ENCODE measurements around the gene KLHL2.
A peak's percentile ranks its signal among the peaks of the same experiment; 100 is the strongest.

KLHL2 gene

DNA sequence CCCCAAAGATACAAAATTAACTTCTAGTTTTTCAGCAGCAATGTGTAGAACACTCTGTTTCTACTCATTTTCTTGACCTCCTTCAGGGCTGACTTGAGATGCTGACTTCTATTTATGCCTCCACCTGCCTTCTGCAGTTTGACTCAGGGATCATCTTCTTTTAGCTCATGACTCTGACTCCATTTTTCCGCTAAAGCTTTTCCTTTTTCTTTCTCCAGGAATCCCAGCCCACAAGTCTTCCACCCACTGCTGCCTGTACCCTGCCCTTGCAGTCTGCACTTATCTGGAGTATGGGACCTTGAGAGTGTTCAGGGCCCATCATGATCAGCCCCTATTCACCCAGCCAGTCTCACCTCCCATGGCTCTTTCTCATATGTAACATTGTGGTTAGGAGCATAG lies 14.9 kb upstream of the KLHL2 start:
- no peak overlapping the region for H3K4me3 ChIP-seq (ENCODE audit: control insufficient read depth, low read depth, low read length)
- TF ChIP-seq, protein P1, sequence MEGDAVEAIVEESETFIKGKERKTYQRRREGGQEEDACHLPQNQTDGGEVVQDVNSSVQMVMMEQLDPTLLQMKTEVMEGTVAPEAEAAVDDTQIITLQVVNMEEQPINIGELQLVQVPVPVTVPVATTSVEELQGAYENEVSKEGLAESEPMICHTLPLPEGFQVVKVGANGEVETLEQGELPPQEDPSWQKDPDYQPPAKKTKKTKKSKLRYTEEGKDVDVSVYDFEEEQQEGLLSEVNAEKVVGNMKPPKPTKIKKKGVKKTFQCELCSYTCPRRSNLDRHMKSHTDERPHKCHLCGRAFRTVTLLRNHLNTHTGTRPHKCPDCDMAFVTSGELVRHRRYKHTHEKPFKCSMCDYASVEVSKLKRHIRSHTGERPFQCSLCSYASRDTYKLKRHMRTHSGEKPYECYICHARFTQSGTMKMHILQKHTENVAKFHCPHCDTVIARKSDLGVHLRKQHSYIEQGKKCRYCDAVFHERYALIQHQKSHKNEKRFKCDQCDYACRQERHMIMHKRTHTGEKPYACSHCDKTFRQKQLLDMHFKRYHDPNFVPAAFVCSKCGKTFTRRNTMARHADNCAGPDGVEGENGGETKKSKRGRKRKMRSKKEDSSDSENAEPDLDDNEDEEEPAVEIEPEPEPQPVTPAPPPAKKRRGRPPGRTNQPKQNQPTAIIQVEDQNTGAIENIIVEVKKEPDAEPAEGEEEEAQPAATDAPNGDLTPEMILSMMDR (conservative IDR thresholded peaks at IDR 0.05; ENCODE audit: control insufficient read depth, insufficient read depth, low read depth, low read length), result no peak
- no peak for DNase-seq (ENCODE audit: low read depth)

- no peak overlapping the region for H3K4me3 ChIP-seq (ENCODE audit: control insufficient read depth, low read depth, low read length)
- TF ChIP-seq, protein P1 (conservative IDR thresholded peaks at IDR 0.05; ENCODE audit: control insufficient read depth, insufficient read depth, low read depth, low read length), result no peak
These were observed 14.4 kb upstream of the KLHL2 start for GRCh38 chr4:165192956-165193355.

GRCh38 chr4:165194368-165194767 lies 13.0 kb upstream of the KLHL2 start:
- TF ChIP-seq, protein P1 (conservative IDR thresholded peaks at IDR 0.05; ENCODE audit: control insufficient read depth, insufficient read depth, low read depth, low read length), result no peak
- no peak for DNase-seq (ENCODE audit: low read depth)
- H3K4me3 ChIP-seq (ENCODE audit: control insufficient read depth, low read depth, low read length), result no peak overlapping the region

More at GRCh38 chr4:165192956-165193355, 14.4 kb upstream of the KLHL2 start:
- DNase-seq (ENCODE audit: low read depth), result no peak

GRCh38 chr4:165198329-165198728 lies 9.0 kb upstream of the KLHL2 start:
- TF ChIP-seq, protein P1 (conservative IDR thresholded peaks at IDR 0.05; ENCODE audit: control insufficient read depth, insufficient read depth, low read depth, low read length), result no peak
- H3K4me3 ChIP-seq (ENCODE audit: control insufficient read depth, low read depth, low read length), result no peak overlapping the region
- DNase-seq (ENCODE audit: low read depth), result no peak

GRCh38 chr4:165199286-165199685 lies 8.1 kb upstream of the KLHL2 start:
- TF ChIP-seq, protein P1 (conservative IDR thresholded peaks at IDR 0.05; ENCODE audit: control insufficient read depth, insufficient read depth, low read depth, low read length), result no peak
- DNase-seq (ENCODE audit: low read depth), result no peak
- no peak overlapping the region for H3K4me3 ChIP-seq (ENCODE audit: control insufficient read depth, low read depth, low read length)

DNA sequence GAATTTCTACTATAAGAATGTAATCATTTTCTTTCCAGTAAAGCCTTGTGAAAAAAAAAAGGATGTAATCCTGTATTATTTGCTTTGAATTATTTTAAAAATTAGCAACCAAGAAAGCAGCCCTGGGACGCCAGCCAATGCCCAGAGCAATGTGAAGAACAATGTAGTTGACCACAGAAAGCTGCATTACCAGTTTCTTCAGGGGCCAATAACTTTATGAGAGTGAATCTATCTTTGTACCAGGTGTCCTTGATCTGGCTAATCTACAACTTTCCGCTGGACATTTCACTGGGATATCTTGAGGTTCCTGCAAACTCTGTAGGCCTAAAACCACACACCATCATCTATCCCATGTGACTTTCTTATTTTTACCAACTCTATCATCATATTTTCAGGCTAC lies 7.6 kb upstream of the KLHL2 start:
- H3K4me3 ChIP-seq (ENCODE audit: control insufficient read depth, low read depth, low read length), result no peak overlapping the region
- DNase-seq (ENCODE audit: low read depth), result no peak
- TF ChIP-seq, protein P1 (conservative IDR thresholded peaks at IDR 0.05; ENCODE audit: control insufficient read depth, insufficient read depth, low read depth, low read length), result no peak

GRCh38 chr4:165201806-165202205 lies 5.6 kb upstream of the KLHL2 start:
- H3K4me3 ChIP-seq (ENCODE audit: control insufficient read depth, low read depth, low read length), result no peak overlapping the region
- TF ChIP-seq, protein P1 (conservative IDR thresholded peaks at IDR 0.05; ENCODE audit: control insufficient read depth, insufficient read depth, low read depth, low read length), result no peak
- DNase-seq (ENCODE audit: low read depth), result peak; percentile 67

Measured in fibroblast of mammary gland (primary cell).